Central memory CD4-positive, alpha-beta T cell (primary cell): ENCODE results near the gene CECR2.

Source experiments
- DNase-seq: peaks from one replicate; pipeline ENCODE4 v3.0.0; 2022
- total RNA-seq, 3 experiments: gene quantifications; one replicate each; lab custom pipeline; 2026; lab: John Stamatoyannopoulos, UW

The CECR2 gene
- 0 to 0.25 (median 0) reads per million in 3 experiments for total RNA-seq

DNA sequence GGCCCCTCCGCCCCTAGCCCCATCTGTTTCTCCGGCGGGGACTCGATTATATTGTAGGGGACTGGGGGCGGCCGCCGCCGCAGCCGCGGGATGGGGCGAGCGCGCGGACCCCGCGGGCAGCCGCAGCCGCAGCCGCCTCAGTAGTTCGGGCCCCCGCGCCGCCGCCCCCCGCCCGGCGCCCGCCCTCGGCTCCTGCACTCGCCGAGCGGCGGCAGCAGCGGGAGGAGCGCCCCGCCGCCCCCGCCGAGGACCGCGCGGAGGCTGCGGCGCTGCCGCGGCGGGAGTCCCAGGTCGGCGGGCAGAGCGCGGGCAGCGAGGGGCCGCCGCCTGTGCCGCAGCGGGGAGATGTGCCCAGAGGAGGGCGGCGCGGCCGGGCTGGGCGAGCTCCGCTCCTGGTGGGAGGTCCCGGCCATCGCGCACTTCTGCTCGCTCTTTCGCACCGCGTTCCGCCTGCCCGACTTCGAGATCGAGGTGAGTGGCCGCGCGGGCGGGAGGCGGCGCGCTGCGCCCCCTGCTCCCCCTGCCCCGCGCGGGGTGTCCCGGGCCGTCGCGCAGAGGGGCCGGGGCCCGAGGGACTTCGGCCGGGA lies at the start of gene CECR2:
TSS of gene CECR2 (plus strand) at position 22 of the 587 bp plus-strand sequence. CDS start at position 346, 324 bp downstream.
- DNase-seq: no peak

DNA sequence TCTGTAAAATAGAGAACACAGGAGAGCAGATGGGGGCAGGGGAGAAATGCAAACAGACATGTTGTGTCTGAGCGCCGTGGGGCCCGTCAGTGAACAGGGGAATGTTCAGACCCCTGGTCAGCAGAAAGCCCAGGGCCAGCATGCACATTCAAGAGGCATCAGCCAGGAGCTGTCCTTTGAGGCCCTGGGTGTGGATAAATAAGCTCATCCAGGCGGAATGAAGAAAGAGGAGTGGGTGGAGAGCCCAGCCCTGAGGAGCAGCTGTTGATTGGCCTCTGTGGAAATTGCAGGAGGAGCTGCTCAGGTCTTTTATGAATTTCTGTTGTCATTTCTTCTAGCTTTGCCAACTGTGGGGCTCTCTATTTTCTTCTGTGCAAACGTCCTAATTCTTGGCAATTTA lies 49.7 kb upstream of the CECR2 start:
- no peak for DNase-seq

DNA sequence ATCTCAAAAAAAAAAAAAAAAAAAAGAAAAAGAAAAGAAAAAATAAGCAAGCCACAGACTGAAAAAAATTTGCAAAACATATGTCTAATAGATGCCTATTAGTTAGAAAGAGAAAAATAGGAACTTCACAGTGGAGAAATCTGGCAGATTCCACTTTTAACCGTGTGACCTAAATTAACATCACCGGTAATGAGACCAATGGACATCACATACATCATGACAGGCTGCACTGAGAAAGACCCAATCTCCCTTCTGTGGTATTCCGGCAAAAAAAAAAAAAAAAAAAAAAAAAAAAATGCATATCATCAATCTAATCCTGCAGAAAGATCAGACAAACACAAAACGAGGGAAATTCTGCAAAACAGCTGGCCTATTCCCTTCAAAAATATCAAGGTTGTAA lies 46.7 kb upstream of the CECR2 start:
- DNase-seq: no peak

DNA sequence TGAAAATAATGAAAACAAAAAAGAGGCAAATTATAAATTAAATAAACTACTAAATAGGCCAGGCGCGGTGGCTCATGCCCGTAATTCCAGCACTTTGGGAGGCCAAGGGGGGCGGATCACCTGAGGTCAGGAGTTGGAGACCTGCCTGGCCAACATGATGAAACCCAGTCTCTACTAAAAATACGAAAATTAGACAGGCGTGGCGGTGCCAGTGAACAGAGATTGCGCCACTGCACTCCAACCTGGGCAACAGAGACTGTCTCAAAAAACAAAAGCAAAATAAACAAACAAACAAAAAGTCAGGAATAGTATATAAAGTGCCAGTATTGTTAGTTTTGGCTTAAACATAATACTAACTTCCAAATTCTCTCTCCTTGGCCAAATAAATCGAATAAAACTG lies 37.6 kb upstream of the CECR2 start:
- no peak for DNase-seq

DNA sequence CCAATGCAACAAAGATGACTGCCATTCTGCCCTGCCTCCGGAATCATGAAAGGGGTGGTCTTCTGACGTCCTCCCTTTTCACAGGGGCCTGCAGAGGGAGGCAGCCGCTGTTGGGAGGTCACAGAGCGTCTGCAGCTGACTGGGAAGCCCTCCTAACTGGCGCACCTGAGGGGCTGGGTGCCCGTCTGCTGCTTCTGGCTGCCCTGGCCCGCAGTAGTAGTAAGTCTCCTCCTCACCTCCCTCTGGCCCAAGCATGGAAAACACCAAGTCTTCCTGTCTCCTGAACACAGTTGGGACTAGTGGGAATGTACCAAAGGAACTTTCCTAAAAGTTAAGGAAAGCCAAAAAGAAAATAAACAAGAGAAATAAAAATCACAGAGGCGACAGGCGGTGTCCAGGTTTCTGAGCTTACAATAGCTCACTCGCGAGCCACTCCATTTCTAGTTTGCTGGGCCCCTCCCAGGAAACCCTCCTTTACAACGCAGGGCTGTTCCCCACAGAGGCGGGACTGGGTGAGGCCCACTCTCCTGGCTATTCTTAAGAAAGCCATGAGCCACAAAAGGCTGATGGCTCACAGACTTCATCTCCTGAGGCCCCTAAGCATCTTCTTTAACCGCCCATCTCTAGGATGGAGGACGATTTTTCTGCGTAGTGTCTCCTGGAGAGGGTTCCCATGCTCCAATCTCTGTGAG lies 37.0 kb upstream of the CECR2 start:
- DNase-seq: no peak

DNA sequence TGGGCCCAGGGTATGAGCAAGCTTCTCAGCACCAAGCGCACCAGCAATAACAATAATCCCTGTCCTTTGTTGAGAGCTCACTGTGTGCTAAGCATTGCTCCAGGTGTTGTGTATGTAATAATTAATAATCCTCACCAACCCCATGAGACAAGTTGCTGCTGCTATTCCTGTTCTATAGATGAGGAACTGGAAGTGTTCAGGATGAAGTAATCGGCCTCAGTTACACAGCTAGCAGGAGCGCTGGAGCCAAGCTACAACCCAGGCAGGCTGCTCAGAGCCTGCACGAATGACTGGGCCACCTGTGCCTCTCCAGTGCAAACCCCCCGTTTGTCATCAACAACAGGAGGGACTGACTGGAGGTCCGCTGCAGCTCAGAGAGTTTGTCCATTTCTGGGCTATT lies 35.2 kb upstream of the CECR2 start:
- DNase-seq: no peak

DNA sequence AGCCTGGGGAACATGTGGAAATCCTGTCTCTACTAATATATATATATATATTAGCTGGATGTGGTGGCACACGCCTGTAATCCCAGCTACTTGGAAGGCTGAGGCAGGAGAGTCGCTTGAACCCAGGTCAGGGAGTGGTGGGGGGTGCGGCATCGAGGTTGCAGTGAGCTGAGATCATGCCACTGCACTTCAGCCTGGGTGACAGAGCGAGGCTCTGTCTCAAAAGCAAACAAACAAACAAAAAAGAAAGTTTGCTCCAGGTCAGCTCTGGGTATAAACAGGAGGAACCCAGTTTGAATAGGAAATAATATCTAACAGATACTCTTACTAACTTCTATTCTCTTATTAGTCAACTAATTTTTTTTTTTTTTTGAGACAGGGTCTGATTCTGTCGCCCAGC lies 34.3 kb upstream of the CECR2 start:
- DNase-seq: no peak

DNA sequence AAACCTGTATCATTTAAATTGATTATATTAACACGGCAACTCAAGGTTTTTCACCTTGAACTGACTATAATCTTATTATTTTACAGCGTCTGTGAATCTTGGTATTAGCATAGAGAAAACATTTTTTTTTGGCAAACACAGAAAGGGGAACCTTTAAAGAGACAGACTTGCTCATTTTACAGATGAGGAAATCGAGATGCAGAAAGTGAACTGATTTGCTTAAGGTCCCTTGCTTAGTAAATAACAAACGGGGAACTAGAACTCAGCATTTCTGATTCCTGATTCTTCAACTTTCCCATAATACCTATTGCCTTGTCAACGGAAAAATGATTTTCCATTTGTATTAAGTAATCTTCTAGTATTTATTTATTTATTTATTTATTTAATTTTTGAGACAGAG lies 33.2 kb upstream of the CECR2 start:
- DNase-seq: no peak

DNA sequence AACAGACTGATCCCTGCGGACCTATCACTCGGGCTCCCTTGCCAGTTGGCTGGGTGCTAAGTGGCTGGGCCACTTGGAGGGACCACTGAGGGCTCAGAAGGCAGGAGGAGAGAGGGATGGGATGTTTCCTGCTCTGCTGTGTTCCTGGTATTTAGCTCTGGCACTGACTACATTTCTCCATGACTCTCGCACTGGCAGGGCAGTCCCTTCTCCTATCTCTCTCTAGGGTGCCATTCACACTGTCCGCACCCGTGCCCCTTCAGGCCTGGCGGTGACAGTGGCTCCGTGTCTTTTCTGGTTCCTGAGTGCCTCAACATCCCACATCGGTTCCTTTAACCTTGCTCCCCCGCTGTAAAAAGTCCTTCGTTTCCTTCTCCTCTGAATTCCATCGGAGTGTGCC lies 31.6 kb upstream of the CECR2 start:
- DNase-seq: no peak

DNA sequence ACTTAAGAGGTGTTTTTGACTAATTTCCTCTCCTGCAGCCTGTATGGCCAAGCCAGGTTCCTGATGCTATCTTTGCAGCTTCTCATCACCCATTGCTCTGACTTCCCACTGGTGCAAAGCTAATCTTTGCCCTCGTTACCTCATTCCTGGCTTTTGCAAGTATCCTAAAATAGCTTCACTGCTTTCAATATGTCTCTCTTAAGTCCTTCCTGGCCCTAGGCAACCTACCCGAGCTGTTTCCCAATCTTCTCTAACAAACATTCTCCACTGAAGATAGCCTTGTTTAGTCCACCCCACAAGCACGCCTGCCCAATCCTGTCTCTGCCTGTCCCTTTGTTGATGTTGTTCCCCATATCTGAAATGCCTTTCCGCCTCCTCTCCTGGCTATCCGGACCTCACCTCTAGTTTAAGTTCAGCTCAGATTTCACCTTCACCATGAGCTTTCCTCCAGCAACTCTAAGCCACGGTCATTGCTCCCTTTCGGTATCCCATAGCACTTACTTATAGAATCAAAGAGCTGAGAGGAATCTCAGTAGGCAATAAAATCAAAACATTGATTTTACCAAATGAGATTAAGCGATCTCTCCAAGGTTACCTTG lies 30.1 kb upstream of the CECR2 start:
- DNase-seq: no peak

DNA sequence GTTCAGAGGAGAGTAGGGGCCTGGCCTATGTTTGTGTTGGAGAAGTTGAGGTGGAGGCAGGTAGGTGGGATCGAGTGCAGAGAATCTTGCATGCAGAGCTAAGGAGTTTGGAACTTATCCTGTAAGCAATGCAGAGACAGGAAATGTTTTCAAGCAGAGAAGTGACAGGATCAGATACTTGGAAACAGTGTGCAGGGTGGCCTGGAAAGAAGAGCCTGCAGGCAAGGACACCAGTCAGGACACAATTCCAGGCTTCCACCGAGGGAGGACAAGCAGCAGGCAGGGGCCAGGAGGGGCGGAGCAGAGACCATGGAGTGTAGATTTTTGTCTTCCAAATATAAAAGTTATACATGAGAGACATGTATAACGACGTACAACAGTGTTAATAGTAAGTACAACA lies 26.9 kb upstream of the CECR2 start:
- DNase-seq: no peak

DNA sequence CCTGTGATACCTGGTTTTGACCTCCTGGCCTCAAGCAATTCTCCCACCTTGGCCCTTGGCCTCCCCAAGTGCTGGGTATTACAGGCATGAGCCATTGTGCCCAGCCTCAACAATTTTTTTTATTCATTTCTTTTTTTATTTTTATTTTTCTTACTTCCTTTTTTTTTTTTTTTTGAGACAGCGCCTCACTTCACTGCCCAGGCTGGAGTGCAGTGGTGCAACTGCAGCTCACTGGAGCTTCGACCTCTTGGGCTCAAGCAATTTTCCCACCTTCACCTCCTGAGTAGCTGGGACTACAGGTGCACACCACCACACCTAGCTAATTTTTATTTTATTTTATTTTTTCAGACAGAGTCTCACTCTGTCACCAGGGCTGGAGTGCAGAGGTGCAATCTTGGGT lies 25.5 kb upstream of the CECR2 start:
- DNase-seq: no peak

DNA sequence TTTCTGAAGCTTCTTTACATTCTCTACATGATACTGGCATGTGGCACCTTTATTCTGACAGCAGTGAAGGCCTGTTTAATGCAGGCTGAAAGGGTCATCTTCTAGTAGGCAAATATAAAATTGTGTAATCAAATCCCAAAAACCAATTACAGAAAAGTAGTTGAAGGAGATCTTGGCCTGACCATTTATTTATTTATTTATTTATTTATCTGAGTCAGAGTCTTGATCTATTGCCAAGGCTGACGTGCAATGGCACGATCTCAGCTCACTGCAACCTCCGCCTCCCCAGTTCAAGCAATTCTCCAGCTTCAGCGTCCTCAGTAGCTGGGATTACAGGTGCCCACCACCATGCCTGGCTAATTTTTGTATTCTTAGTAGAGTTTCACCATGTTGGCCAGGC lies 22.7 kb upstream of the CECR2 start:
- no peak for DNase-seq

DNA sequence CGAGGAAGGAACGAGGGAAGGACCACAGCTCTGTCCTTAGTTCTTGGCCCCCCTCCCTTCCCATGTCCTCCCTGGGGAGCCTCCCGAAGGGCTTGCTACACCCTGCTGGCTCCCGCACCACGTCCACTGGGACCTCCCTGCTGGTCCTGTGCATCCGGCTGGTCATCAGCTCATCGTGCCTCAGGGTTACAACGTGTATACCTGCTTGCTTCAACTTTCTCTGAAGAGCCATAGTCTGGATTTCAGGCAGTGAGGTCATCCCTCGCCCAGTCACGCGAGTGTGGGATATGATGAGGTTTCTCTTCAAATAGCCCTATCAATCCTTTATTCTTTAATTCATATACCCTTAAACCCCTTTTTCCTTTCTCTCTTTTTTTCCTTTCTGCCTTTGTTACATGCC lies 21.5 kb upstream of the CECR2 start:
- no peak for DNase-seq

DNA sequence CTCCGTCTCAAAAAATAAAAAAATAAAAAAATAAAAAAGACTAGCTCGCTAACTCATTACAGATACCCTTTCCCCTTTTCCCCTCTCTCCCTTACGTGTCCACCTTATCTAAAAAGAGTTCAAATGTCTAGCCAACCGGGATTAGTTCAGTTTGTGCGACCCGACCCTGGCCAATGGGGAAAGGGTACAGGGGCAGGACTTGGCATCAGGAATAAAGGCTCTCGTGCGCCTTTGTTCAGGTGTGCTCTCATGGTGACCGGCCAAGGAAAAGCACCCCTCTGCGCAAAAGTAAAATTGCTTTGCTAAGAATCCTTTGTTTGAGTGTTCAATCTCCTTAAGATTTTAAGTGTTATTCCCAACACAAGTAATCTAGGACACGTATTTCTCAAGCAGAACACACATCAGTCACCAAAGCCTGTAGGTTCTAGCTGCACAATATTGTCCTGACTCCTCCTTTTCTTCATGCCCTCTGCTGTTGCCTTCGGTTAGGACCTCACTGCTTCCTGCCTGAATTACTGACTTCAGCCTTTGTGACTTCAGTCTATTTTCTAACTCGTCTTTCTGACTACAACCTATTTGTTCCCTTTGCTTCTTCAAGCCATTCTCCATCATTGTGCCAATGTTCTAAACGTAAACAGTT lies 20.7 kb upstream of the CECR2 start:
- no peak for DNase-seq

DNA sequence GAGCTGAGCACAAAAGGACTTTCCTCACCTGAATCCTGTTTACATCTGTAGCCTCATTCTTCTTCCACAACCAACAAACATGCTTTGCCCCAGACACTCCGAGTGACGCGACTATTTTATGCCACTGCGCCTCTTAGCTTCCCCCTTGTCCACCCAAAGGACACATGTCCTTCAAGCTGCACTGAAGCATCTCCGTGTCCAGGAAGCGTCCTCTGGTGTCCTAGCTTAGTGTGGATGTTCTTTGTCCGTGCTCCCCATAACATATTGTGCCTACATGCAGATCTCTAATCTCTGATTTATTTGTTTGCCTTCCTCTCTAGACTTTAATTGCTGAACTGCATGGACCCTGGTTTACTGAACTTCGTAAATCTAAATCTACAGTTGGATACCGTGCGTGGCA lies 20.1 kb upstream of the CECR2 start:
- DNase-seq: no peak

DNA sequence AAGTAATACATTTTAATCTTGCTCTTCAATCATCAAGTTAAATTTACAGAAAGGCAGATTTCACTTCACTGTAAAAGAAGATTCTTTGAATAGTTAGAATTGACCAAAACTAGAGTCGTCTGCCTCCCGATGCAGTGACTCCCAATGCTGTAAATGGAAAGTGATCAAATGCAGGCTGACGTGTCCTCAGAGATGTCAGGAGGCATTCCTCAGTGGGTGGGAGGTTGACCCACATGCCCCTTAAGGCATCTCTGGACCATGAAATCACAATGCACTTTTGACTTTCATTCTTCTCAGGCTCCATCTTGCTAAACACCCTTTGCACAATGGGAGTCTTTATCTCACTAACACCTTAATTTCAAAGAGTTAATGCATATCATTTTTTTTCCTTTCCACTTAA lies 19.0 kb upstream of the CECR2 start:
- no peak for DNase-seq

DNA sequence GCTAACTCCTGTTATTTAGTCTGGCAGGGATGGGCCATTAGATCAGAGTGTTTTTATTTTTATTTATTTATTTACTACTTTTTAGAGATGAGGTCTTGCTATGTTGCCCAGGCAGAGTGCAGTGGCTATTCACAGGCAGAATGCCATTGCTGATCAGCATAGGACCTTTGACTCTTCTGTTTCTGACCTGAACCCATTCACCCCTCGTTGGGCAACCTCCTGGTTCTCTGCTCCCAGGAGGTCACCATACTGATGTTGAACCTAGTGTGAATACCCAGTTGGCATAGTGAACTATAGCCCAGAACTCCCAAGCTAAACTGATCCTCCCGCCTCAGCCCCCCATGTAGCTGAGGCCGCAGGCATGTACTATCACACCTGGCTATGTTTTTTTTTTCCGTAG lies 16.5 kb upstream of the CECR2 start:
- no peak for DNase-seq

DNA sequence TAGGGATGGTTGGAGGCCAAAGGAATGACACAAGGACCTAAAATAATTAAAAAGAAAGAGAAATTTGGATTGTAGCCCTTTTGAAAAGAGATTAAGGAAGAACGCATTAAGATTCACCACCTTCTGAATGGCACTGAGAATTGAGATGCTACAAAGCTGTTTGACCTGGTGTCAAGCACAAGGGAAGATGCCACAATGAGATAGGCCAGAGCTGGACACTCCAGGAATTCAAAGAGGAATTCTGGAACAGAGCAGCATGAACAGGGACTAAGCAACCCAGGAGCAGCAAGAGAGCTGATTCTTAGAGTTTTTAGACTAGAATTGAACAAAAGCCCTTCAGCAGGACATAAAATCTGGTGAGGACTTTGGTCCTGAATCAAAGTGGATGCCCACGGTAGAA lies 11.6 kb upstream of the CECR2 start:
- DNase-seq: no peak

DNA sequence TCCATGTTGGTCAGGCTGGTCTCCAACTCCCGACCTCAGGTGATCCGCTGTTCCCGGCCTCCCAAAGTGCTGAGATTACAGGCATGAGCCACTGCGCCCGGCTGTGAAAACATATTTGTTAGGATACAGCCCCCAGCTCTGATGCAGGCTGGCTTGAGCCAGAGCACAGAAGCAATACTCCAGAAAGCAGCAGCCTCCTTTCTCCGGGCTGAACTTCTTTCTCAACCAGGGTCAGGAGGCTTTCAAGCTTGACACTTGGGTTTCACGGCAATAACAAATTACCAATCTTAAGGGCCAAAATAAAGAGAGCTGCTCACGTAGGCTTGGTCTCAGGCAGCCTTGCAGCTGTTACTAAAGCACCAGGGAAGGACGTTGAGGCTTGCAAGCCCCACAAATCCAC lies 10.8 kb upstream of the CECR2 start:
- DNase-seq: no peak

DNA sequence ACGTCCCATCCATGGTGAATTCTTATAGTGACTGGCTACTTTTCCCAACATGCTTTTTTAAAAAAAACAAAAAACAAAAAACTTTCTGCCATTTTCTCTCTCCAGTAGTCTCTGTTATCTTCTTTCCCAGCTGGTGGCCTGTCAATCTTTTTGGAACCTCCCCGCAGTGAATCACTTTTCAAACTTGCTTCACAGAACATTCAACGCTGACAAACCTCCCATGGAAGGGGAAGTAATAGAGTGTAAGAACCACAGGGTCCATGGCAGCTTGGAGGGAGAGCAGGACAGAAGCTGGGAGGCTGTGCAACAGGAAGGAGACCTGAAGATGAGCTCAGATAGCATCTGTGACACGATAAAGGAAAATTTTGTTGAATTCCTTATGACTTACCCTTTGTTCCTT lies 9.8 kb upstream of the CECR2 start:
- no peak for DNase-seq

DNA sequence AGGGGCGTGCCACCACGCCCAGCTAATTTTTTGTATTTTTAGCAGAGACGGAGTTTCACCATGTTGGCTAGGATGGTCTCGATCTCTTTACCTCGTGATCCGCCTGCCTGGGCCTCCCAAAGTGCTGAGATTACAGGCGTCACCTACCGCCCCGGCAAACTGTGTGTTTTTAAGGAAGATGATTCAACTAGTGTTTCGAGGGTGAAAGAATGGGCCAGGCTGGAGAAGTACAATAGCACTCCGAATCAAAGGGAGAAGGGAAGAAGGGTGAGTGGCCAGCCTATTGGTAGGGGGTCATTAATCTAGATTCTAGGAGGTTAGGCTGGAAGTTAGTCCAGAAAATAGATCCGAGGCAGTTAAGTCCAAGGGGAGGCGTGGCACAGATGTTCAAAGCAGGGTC lies 2.9 kb upstream of the CECR2 start:
- DNase-seq: no peak

DNA sequence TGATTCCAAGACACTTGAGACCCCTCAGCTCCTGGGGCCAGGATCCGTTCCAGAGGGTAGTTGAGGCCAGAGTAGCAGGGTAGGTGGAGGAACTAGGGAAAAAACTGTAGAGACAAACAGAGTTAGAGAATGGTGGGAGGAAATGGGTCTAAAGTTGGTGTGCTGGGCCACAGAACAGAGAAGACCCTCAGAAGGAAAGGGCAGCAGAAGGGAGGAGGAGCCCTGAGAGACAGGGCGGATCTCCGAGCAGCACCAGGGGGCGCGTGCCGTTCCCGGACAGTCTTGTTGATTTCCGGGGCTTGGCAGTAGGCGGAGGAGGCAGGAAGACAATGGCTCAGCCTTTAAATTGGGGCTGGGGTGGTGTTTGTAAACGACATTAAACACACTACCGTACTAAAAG lies 2.4 kb upstream of the CECR2 start:
- no peak for DNase-seq

DNA sequence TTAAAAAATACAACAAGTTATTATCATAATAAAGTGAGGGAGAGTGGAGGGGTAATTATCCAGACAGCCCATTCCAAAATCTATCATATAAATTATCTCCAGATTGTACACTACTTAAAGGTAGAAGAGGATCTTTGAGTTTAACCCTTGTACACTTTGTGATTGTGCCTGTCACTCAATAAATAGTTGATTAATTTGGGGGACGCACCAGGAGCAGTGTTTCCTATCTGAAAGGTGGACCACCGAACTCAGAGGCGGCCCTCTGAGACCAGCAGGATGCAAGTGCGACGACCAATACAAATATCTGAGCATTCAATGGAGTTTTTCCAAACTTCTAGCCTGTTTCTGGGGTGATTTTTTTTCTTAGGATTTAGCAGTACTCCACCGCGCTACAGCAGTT lies 1.1 kb upstream of the CECR2 start:
- no peak for DNase-seq
